ENCODE results near the gene ANKH. TPM values are rescaled to one million over a fixed set of nuclear protein-coding genes. Genes with fewer than 3 reads are reported as not detected.

ANKH gene
- total and polyA plus RNA-seq, 2 experiments from 2014 or later: 27.6 to 29.9 TPM

- Histone ChIP-seq H3K79me2 (no peaks in the 10 kb centered on the region), H2AFZ (no peak overlapping the region), H3K27ac (no peak overlapping the region), H3K4me1 (ENCODE audit: insufficient read depth) (no peaks in the 10 kb centered on the region), H3K9me2 (replicated peaks; ENCODE audit: insufficient read depth) (no peaks in the 10 kb centered on the region), H4K20me1 (ENCODE audit: insufficient read depth, poor library complexity, severe bottlenecking) (peaks cover 6% of the 10 kb centered on the region), H3K4me3 (no peak overlapping the region), H3K36me3 (replicated peaks; ENCODE audit: insufficient read depth, low read depth) (no peaks in the 10 kb centered on the region), H3K9me3 (ENCODE audit: low read depth) (no peaks in the 10 kb centered on the region), H3K4me2 (no peak overlapping the region), H3K27me3 (no peaks in the 10 kb centered on the region)
- no peak for TF ChIP-seq EZH2phosphoT487 (IDR thresholded peaks at IDR 0.05; ENCODE audit: low read depth, severe bottlenecking, unreplicated experiment)
- TF ChIP-seq CTCF (IDR thresholded peaks at IDR 0.05; ENCODE audit: poor library complexity): no peak
- no peak for TF ChIP-seq EZH2 (IDR thresholded peaks at IDR 0.05; ENCODE audit: borderline replicate concordance)
- WGBS (ENCODE audit: low lambda C conversion rate, missing lambda C conversion rate): 98% methylated on average over 23 of the region's 23 CpGs
- DNase-seq (ENCODE audit: low spot score): no peak
Observed at GRCh38 chr5:14713476-14714390, 157.8 kb downstream of the ANKH start.

GRCh38 chr5:14712666-14713065, 158.9 kb downstream of the ANKH start:
- Histone ChIP-seq H2AFZ (no peak overlapping the region), H3K9me2 (replicated peaks; ENCODE audit: insufficient read depth) (no peaks in the 10 kb centered on the region), H3K36me3 (replicated peaks; ENCODE audit: insufficient read depth, low read depth) (no peaks in the 10 kb centered on the region), H3K27me3 (no peaks in the 10 kb centered on the region), H3K9me3 (ENCODE audit: low read depth) (no peaks in the 10 kb centered on the region), H3K79me2 (no peaks in the 10 kb centered on the region), H3K4me2 (no peak overlapping the region), H3K27ac (no peak overlapping the region), H3K4me1 (ENCODE audit: insufficient read depth) (no peaks in the 10 kb centered on the region), H4K20me1 (ENCODE audit: insufficient read depth, poor library complexity, severe bottlenecking) (peaks cover 6% of the 10 kb centered on the region), H3K4me3 (no peak overlapping the region)
- no peak for DNase-seq (ENCODE audit: low spot score)
- no peak for TF ChIP-seq EZH2phosphoT487 (IDR thresholded peaks at IDR 0.05; ENCODE audit: low read depth, severe bottlenecking, unreplicated experiment)
- no peak for TF ChIP-seq CTCF (IDR thresholded peaks at IDR 0.05; ENCODE audit: poor library complexity)
- no peak for TF ChIP-seq EZH2 (IDR thresholded peaks at IDR 0.05; ENCODE audit: borderline replicate concordance)
- WGBS (ENCODE audit: low lambda C conversion rate, missing lambda C conversion rate): 96% methylated on average over 17 of the region's 17 CpGs

- Histone ChIP-seq H3K9me3 (ENCODE audit: low read depth) (no peaks in the 10 kb centered on the region), H3K9me2 (replicated peaks; ENCODE audit: insufficient read depth) (no peaks in the 10 kb centered on the region), H3K27me3 (no peaks in the 10 kb centered on the region), H4K20me1 (ENCODE audit: insufficient read depth, poor library complexity, severe bottlenecking) (peaks cover 1% of the 10 kb centered on the region), H3K4me3 (no peak overlapping the region), H3K27ac (no peak overlapping the region), H3K4me1 (ENCODE audit: insufficient read depth) (no peaks in the 10 kb centered on the region), H3K36me3 (replicated peaks; ENCODE audit: insufficient read depth, low read depth) (no peaks in the 10 kb centered on the region), H2AFZ (no peak overlapping the region), H3K4me2 (no peak overlapping the region), H3K79me2 (no peaks in the 10 kb centered on the region)
- TF ChIP-seq EZH2 (IDR thresholded peaks at IDR 0.05; ENCODE audit: borderline replicate concordance) (no peak), CTCF (IDR thresholded peaks at IDR 0.05; ENCODE audit: poor library complexity) (no peak), EZH2phosphoT487 (IDR thresholded peaks at IDR 0.05; ENCODE audit: low read depth, severe bottlenecking, unreplicated experiment) (no peak)
- WGBS (ENCODE audit: low lambda C conversion rate, missing lambda C conversion rate): 96% methylated on average over 11 of the region's 11 CpGs
- no peak for DNase-seq (ENCODE audit: low spot score)
Observed at GRCh38 chr5:14712131-14712530, 159.4 kb downstream of the ANKH start.
